Upper lobe of right lung (tissue), 1 donor: Measurements from ENCODE around the gene LPCAT4. TPM values are rescaled to one million over a fixed set of nuclear protein-coding genes. Genes with fewer than 3 reads are reported as not detected.
A peak's percentile ranks its signal among the peaks of the same experiment; 100 is the strongest.
"Not testable (repeated sequence)": the region's sequence is repeated elsewhere in the genome, so short reads cannot be mapped to it uniquely, and the experiment has no call there.

Source experiments
- ATAC-seq: fragments of 200-7000 bp; cut with Tn5 transposase; one replicate; pipeline ENCODE4 v1.9.1; 2020; ENCODE audit warnings: mild to moderate bottlenecking, moderate library complexity
- DNase-seq: peaks from one replicate; pipeline ENCODE4 v3.0.0-alpha.2; 2020
- H3K27ac ChIP-seq: fragments of 200-600 bp; one replicate; pipeline ENCODE4 v1.8.0; 2022
- H3K27me3 ChIP-seq: fragments of 200-600 bp; one replicate; pipeline ENCODE4 v1.8.0; 2022; ENCODE audit warnings: mild to moderate bottlenecking
- H3K36me3 ChIP-seq: fragments of 200-600 bp; one replicate; pipeline ENCODE4 v1.8.0; 2022
- H3K4me1 ChIP-seq: fragments of 200-600 bp; one replicate; pipeline ENCODE4 v1.8.0; 2022
- H3K4me3 ChIP-seq: fragments of 200-600 bp; one replicate; pipeline ENCODE4 v1.8.0; 2022; ENCODE audit warnings: mild to moderate bottlenecking
- H3K9me3 ChIP-seq: fragments of 200-600 bp; one replicate; pipeline ENCODE4 v1.8.0; 2022
- intact Hi-C: fragments of 100-400 bp; cut with DNase I; formaldehyde crosslinking; loops from one replicate; pipeline ENCODE4 v1.11.0; 2022
- total RNA-seq: library from RNA; stranded (reverse); fragmentation: NEBNext Ultra II Directional; extraction: Animal tissue kit (Norgen Biotek cat#: 25700); gene quantifications from one replicate; pipeline ENCODE4 v1.2.1, GENCODE V29; 2021
- TF ChIP-seq, protein P1 (sequence below): fragments of 200-600 bp; IDR thresholded peaks from one replicate; pipeline ENCODE4 v1.8.0; 2022; ENCODE audit warnings: antibody characterized with exemption
- donor health status: DM: no; HTN: yes; CAD: no; lungs with severe emphysema.

The LPCAT4 gene
- total RNA-seq, 1 donor from 2014 or later, result 31.5 TPM

DNA sequence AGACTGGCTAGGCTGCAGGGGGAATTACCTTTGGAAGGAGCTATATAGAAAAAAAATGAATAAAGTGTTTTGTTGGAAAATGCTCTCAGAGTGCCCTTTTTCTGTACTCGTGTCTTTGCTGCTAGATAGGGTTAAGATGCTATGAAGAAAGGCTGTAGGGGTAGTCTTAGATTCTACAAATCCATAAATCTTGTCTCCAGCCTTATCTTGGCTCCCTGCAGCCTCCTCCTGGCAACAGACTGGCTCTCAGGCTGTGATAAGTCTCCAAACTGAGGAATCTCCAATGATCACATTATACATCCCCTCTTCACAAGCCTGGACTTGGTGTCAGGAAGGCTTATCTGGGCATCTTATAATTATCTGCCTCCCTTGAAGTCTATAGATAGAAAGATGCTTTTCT lies 9.3 kb downstream of the LPCAT4 start:
- Histone ChIP-seq H3K36me3 (peaks cover 25% of the 10 kb centered on the region), H3K27me3 (no peaks in the 10 kb centered on the region), H3K27ac (no peak overlapping the region), H3K4me3 (no peak overlapping the region), H3K4me1 (no peaks in the 10 kb centered on the region), H3K9me3 (no peaks in the 10 kb centered on the region)
- ATAC-seq (no peak), DNase-seq (no peak)
- TF ChIP-seq, protein P1, sequence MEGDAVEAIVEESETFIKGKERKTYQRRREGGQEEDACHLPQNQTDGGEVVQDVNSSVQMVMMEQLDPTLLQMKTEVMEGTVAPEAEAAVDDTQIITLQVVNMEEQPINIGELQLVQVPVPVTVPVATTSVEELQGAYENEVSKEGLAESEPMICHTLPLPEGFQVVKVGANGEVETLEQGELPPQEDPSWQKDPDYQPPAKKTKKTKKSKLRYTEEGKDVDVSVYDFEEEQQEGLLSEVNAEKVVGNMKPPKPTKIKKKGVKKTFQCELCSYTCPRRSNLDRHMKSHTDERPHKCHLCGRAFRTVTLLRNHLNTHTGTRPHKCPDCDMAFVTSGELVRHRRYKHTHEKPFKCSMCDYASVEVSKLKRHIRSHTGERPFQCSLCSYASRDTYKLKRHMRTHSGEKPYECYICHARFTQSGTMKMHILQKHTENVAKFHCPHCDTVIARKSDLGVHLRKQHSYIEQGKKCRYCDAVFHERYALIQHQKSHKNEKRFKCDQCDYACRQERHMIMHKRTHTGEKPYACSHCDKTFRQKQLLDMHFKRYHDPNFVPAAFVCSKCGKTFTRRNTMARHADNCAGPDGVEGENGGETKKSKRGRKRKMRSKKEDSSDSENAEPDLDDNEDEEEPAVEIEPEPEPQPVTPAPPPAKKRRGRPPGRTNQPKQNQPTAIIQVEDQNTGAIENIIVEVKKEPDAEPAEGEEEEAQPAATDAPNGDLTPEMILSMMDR, result no peak
- intact Hi-C loops, result no loop called here

DNA sequence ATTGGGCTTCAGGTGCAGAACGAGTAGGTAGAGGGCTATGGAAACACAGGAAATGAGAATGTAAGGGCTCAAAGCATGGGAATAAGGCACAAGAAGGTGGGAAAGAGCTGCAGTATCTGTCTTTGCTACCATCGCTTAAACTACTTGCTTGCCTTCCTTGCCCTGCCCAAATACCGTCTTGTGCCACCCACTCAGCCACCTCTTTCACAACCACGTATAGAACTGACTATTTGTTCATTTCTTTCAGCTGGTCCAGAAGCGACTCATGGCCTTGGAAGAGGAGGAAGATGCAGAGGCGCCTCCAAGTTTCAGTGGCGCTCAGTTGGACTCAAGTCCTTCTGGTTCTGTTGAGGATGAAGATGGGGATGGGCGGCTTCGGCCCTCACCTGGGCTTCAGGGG lies 11.8 kb downstream of the LPCAT4 start:
- Histone ChIP-seq H3K27me3 (no peaks in the 10 kb centered on the region), H3K9me3 (no peaks in the 10 kb centered on the region), H3K4me3 (no peak overlapping the region), H3K4me1 (no peaks in the 10 kb centered on the region), H3K36me3 (peaks cover 18% of the 10 kb centered on the region), H3K27ac (no peak overlapping the region)
- TF ChIP-seq, protein P1, result no peak
- intact Hi-C loops, result no loop called here
- no peak for ATAC-seq
- DNase-seq, result no peak

DNA sequence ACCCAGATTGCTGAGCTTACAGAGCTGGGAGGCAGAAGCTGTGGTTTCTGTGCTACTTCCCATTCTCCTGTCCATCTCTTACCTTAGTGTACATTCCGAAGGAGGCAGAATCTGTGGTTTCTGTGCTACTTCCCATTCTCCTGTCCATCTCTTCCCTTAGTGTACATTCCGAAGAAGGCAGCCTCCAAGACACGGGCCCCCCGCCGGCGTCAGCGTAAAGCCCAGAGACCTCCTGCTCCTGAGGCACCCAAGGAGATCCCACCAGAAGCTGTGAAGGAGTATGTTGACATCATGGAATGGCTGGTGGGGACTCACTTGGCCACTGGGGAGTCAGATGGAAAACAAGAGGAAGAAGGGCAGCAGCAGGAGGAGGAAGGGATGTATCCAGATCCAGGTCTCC lies 12.7 kb downstream of the LPCAT4 start:
- H3K27me3 ChIP-seq, result no peaks in the 10 kb centered on the region
- H3K4me3 ChIP-seq, result no peak overlapping the region
- no peak overlapping the region for H3K27ac ChIP-seq
- no peaks in the 10 kb centered on the region for H3K4me1 ChIP-seq
- ATAC-seq (no peak), DNase-seq (peak; percentile 11)
- no peaks in the 10 kb centered on the region for H3K9me3 ChIP-seq
- intact Hi-C loops, result no loop called here
- H3K36me3 ChIP-seq, result peaks cover 10% of the 10 kb centered on the region
- TF ChIP-seq, protein P1, result no peak

DNA sequence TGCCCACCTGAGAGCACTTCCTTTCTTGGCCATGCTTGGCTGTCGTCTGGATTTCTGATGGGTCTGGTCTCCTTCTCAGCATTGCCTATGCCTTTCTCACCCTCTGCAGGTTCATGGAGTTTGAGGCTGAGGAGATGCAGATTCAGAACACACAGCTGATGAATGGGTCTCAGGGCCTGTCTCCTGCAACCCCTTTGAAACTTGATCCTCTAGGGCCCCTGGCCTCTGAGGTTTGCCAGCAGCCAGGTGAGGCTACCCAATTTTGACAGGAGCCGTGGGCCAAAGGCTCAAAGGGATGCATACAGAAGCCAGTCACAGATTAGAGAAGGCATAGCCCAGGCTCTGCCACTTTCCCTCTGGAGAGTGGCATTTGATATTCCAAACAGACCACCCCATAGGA lies 13.4 kb downstream of the LPCAT4 start:
- ATAC-seq, result no peak
- no peaks in the 10 kb centered on the region for H3K9me3 ChIP-seq
- H3K4me3 ChIP-seq, result no peak overlapping the region
- H3K4me1 ChIP-seq, result no peaks in the 10 kb centered on the region
- intact Hi-C loops, result no loop called here
- H3K27me3 ChIP-seq, result no peaks in the 10 kb centered on the region
- H3K27ac ChIP-seq, result no peak overlapping the region
- TF ChIP-seq, protein P1, result no peak
- H3K36me3 ChIP-seq, result peaks cover 6% of the 10 kb centered on the region
- DNase-seq, result peak; percentile 16

DNA sequence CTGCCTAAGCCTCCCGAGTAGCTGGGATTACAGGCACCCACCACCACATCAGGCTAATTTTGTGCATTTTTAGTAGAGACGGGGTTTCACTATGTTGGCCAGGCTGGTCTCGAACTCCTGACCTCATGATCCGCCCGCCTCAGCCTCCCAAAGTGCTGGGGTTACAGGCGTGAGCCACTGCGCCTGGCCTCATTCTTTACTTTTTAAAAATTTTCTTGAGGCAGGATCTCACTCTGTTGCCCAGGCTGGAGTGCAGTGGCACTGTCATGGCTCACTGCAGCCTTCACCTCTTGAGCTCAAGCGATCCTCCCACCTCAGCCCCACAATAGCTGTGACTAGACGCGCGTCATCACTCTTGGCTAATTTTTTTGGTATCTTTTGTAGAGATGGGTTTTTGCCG lies 14.0 kb downstream of the LPCAT4 start:
- H3K27me3 ChIP-seq, H3K4me3 ChIP-seq, H3K27ac ChIP-seq, intact Hi-C loops, H3K36me3 ChIP-seq, H3K9me3 ChIP-seq, ATAC-seq, H3K4me1 ChIP-seq: not testable (repeated sequence)
- peak; percentile 33 for DNase-seq

GRCh38 chr15:34349769-34350168 lies 17.2 kb downstream of the LPCAT4 start:
- ATAC-seq, result no peak
- no peak for DNase-seq
- Histone ChIP-seq H3K27ac (no peak overlapping the region), H3K9me3 (no peaks in the 10 kb centered on the region), H3K27me3 (no peaks in the 10 kb centered on the region), H3K4me3 (no peak overlapping the region), H3K4me1 (no peaks in the 10 kb centered on the region), H3K36me3 (no peaks in the 10 kb centered on the region)
- TF ChIP-seq, protein P1, result no peak
- intact Hi-C loops, result no loop called here
